HG02798 (cell line): ENCODE results near the gene TAB3.

Experiments
- ATAC-seq: cut with Tn5 transposase; IDR thresholded peaks from one replicate; pipeline ENCODE4 v1.9.1; 2021; ENCODE audit warnings: mild to moderate bottlenecking; ENCODE audit not compliant: unreplicated experiment, poor library complexity

TAB3 gene

DNA sequence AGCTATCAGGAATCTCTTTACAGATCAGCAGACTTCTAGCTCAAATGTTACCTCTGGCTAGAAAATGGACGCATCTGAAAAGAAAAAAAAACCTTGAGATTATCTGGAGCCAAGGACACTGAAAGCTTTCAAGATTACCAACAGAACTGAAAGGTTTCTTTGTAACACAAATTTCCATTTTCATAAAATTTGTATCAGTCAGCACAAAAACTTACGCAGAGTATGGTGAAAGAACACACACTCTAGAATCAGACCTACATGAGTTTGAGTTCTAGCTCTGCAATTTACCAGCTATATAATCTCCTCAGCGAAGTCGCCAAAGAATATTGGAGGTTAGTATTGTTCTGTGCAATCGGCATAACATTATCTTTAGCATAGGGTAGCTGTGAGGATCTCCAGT lies 1.8 kb downstream of the TAB3 start:
- no peak for ATAC-seq

DNA sequence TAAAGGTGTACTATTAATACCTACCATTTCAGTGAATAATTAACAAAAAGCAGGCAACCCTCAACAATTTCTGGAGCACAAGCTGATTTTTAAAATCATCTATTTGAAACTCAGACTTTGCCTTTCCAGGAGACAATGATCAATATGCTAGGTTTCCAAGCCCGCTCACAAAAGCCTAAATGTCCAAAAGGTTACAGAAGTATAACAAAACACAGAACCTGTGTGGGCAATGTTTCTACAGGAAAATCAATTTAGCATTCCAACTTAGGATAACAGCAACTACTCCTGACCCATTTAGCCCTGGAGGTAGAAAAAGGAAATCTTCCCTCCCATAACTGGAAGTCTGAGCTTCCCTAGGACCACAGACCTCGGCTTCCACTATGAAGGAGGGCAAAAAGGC lies 3.9 kb downstream of the TAB3 start:
- no peak for ATAC-seq

DNA sequence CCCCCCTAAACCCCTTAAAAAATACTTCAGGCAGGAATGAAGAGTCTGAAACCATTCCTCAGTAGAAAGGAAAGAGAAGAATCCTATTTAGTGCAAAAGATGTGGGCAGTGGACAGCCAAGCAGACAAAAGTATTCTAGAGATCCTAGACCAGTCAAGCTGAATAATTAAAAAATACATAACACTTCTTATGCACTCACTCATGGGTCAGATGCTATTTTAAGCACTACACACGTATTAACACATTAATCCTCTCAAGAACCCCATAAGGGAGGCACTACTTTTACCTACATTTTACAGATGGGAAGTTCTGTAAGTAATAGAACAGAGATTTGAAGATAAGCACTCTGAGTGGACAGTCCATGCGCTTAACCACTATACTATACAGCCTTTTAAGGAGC lies 5.9 kb downstream of the TAB3 start:
- ATAC-seq = no peak

DNA sequence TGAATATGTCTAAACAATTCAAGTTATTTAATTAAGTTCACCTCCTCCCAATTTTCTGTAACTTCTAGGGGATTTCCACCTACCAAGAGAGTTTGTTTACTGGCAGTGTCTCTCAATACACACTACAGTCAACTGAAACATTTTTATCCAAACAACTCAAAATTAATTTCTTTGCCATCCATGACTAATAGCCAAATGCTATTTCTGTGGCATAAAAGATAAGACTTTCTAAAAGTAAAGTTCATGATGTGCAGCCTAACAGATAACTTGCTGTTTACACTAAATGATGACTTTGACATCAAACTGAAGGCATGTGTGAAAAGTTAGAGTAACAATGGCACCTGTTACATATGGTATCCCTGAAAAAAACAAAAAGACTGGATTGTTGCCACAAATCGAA lies 7.3 kb downstream of the TAB3 start:
- ATAC-seq = no peak

DNA sequence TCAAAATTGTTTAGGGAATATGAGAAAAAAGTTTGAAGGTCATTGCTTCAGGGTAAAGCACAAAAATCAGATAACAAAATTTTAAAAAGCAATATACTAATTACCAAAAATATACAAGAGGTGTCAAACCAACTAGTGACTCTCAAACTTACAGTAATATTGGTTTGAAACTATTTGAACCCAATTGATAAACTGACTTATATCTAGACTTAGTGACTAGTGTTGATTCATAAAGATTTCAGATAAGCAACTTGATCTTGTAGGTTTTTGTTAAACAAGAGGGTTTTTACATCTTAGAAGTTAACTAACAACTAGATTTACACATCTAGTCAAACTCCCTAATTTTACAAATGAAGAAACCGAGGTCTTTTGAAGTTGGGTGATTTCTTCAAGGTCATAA lies 7.7 kb downstream of the TAB3 start:
- no peak for ATAC-seq

DNA sequence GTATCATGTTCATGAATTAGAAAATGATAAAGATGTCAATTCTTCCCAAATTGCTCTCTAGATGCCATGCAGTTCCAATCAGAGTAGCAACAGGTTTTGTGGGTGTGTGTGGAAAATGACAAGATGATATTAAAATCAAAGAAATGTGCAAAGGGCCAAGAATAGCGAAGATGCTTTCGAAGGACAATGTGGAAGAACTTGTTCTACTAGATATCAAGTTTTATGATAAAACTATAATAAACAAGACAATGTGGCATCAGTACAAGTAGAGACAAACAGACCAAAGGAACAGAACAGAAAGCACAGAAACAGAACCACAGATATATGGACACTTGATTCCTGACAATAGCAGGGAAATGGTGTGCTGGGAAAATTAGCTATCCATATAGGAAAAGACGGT lies 9.0 kb downstream of the TAB3 start:
- no peak for ATAC-seq

DNA sequence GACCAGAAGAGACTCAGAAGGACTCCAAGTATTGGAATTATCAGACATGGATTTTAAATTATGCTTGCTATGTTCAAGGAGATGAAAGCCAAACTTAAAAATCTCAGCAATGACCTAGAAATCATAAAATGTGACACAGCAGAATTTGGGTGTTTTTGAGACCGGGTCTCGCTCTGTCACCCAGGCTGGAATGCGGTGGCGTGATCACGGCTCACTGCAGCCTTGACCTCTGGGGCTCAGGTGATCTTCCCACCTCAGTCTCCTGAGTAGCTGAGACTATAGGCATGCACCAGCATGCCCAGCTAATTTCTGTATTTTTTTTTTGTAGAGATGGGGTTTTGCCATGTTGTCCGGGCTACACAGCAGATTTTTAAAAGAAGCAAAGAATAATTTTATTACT lies 12.7 kb downstream of the TAB3 start:
- no peak for ATAC-seq

DNA sequence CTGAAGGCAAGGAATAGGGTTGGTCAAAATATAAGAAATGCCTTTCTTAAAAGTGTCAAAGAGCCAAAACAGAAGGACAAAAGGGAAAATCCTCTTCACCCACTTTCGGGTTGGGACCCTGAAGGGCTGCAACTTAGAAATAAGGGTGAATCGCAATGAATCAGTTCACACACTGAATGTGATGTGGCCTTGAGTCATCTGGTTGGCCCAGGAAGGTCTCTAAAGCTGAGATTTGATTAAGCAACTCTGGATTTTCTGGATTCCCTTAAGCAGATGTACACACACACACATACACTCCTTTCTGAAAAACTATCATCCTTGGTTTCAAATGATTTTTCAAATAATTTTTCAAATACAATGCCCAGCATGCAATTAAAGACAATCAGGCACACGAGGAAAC lies 13.1 kb downstream of the TAB3 start:
- ATAC-seq = no peak

DNA sequence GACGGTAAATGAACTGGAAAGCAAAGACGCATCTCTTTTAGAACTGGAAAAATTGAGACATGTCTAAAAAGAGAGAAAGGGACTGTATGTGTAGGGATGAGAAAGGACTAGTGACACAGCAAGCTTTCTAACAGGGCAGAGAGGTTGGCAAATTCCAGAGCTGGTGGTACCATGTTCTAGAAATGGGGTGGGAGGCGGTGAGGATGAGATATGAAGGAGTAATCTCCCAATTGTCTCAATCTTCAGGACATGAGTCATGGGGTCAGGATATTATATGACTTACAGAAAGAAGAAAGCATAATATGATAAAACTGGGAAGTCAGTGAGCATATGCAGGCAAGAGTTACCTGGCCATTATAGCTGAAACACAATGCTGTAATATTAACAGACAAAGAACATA lies 14.2 kb downstream of the TAB3 start:
- no peak for ATAC-seq

DNA sequence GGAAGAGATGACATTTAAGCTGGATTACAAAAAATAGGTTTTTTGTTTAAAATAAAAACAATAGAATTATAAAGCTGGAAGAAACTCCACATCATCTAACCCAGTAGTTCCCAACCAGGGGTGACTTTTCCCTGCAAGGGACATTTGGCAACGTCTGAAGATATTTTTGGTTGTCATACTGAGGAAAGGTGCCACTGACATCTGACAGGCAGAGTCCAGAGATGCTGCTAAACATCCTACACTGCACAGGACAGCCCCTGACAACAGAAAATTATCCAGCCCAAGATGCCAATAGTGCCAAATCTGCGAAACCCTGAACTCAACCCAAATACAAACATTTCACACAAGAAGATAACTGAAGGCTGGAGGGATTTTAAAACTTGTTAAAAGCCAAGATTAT lies 18.5 kb downstream of the TAB3 start:
- no peak for ATAC-seq

DNA sequence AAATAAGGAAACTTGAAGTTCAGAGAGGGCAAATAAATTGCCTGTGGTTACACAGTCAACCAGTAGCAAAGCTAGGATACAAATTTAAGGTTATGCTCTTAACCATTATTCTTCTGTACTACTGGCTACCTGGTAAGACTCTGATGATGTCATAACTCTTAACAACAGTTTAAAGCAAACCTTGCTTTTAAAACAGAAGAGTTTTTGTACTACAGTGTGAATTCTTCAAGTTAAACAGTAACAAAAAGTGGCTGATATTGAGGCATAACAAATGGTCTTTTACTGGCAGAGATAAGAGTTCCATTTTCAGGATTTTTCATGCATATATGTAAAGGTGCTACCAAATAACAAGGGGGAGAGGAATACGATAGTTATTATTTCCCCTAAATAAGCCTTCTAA lies 23.4 kb downstream of the TAB3 start:
- ATAC-seq = no peak

DNA sequence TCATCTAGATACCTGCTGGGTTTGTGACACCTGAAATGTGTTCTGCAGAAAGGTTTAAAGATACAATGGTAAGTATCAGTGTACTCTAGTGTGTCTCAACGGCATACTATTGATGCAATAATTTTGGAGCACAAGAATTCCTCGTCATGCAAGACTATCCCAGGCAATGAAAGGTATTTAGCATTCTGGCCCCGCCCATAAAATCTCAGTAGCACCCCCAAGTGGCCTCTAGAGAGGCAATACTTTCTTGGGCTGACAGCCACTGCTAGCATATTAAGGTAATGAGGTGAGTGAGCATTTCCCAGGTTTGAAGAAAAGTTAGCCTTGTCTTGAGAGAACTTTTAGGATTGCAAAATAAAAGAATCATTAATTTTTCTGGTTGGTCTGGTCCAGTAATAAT lies 24.0 kb downstream of the TAB3 start:
- ATAC-seq = no peak

DNA sequence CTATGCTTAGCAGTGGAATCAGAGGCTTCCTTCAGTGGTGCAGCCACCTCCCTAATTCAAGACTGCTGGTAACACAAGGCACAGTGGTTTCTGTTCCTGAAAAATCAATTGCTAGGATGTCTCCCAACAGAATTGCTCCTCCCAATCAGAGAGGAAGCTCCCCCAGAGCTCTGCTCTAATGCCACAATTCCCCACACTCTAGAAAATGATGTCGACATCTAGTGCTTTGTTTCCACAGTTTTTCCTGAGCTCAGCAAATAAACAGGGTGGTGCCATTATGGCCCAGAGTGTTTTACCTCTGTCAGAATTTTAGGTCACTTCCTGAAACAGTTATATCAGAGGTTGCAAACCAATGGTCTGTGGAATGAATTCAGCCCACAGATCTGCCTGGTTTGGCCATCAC lies 24.7 kb downstream of the TAB3 start:
- ATAC-seq = no peak

DNA sequence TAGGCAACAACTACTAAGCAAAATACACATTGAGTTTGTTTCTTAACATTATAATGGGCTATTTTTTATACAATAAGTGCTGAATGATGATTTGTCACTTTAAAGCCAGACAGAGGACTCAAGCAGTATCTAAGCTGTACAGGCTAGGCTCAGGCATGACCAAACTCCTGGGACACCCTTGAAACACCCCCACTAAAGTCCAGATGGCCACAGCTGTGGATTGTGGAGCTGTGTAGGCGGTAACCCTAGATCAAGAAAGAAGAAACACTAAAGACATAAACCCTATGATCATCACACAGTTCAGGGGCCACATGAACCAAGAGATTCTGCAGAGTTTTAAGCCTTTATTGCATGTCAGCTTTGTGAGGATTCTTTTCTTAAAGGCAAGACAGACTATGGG lies 25.1 kb downstream of the TAB3 start:
- no peak for ATAC-seq

DNA sequence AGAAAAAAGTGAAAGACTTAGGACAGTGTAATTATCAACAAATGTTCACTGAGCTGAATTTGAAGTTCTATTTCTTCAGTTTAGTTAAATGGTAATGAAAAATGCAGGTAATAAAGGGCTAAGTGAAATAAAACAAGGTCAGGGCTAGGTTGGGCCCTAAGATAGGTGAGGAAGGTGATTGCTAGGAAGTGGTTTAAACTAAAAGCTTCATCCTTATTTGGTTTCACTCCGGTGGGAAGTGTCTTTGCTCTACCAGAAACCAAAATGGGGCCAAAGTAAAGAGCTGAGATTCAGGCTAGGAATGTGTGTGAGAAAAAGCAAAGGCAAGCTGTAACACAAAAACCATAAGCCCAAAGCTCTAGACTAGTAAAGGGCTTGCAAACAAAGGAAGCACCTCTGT lies 31.0 kb downstream of the TAB3 start:
- ATAC-seq = no peak

DNA sequence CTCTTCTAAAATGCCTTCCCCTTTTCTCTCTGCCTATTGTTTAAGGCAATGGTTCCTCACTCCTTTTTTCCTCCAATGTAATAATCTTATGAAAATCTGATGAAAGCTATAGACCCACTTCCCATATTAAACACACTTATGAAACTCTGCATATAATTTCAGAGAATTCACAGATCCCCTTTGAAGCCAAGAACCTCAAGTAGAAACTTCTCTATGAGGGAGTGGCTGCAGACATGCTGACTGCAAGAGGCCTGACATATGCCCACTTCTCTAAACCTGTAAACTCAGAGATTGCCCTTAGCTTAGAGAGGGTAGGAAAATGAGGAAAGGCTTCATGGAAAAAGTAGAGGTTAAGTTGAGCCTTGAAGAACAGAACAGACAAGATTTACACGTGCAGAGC lies 37.6 kb downstream of the TAB3 start:
- no peak for ATAC-seq

DNA sequence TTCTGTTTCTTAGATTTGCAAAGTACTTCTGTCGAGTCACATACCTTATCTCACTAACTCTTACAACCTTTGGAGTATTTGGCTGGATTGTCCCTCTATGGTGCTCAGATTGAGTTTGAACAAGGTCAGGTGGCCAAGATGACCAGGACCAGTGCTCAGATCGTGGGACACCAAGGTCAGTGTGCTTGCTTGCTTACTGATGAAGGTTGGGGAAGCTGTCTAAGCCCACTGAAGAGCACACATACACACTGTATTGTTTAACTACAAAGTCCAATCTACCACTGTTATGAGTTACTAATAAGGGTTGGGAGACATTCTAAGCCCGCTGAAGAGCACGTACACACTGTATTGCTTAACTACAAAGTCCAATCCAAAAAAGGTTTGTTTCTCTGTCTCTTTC lies 53.7 kb downstream of the TAB3 start:
- ATAC-seq = no peak

DNA sequence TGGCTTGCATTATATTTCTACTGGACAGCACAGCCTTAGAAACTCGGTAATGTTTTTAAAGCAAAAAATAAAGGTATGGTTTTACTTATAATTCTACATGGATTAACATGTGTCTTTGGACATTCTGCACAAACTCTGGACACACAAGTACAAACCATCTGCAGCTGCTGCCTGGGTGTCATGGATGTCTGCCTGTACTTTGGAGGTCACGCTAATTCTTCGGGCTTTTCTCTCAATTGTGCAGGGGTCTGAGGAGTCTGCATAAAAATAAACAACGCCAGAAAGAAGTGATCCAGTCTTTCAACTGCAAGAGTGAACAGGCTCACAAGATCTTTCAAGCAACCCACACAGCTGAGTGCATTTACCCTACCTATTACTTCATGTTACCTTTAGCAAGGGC lies 55.2 kb downstream of the TAB3 start:
- no peak for ATAC-seq

DNA sequence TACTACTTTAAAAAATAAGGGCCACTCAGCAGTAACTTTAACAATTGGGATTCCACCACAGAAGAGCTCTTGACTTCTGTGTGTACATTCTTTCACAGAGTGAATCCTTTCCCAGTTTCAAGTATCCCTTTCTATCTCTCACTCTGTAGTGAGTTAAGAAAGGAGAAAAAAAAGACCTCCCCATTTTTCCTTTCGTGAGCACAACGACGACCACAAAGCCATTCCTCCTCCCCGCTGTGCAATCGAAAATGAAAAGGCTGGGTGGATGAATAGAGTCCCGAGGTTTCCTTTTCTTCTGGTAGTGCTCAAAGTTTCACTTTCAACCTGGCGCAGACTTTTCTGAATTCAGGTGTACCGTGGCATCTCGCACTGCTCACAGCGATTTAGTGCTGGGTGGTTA lies 58.0 kb downstream of the TAB3 start:
- peak; percentile 84 for ATAC-seq

DNA sequence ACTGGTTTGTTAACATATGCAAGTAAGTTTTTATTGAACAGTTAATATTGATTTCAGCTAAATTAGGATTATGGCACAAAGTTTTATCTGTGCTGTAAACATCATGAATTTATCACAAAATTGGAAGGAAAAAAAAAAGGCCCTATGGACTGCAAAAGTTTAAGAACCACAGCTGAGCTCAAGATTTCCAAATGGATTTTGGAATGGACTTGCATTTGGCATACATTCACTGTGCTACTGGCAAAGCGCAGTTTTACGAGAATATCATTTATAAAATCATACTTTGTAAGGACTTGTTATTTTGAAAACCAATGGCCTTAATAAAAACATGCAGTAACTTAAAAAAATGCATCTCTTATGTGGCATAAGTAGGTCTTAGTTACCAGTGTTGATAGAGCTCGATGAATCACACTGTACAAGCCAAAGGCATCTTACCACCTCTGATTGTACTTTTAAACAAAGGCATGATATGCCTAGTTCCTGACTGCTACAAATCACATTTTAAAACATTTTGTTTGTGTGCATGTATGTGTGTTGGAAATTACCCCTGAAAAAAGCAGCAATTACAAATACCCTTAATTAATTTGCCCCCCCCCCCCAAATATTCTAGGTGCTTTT lies 58.6 kb downstream of the TAB3 start:
- no peak for ATAC-seq

DNA sequence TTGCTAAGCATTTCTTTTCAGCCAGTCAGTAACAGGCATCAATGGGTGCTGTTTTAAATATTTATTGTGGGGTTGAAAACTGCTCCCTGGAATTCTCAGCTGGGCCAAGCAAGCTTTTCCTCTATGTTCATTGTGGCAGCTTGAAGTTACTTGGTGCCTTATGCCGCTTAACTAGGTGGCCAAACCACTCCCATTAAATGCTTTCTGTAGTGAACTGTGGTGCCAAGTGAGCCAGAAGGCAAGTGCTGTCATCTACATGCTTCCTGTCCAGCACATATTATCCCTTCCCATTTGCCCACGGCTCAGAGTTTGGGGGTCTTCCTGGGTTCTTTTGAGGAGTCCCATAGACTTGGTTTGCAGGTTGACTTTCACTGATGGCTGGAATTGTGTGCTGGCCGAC lies 64.8 kb downstream of the TAB3 start:
- no peak for ATAC-seq

DNA sequence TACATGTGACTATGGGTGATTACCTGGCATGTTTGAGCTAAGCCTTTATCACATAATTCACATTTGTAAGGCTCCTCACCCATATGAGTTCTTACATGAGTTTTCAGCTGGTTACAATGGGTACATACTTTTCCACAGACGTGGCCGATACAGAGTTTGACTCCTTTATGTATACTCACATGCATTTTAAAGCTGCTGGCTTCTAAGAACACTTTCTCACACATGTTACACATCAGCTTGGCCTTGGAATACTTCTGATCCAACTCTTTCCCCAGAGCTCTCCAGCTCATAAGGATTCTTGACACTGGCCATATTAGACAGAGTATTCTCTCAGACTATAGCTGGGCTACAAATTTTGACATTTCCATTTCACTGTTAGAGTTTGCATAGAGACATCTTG lies 66.3 kb downstream of the TAB3 start:
- ATAC-seq = no peak

DNA sequence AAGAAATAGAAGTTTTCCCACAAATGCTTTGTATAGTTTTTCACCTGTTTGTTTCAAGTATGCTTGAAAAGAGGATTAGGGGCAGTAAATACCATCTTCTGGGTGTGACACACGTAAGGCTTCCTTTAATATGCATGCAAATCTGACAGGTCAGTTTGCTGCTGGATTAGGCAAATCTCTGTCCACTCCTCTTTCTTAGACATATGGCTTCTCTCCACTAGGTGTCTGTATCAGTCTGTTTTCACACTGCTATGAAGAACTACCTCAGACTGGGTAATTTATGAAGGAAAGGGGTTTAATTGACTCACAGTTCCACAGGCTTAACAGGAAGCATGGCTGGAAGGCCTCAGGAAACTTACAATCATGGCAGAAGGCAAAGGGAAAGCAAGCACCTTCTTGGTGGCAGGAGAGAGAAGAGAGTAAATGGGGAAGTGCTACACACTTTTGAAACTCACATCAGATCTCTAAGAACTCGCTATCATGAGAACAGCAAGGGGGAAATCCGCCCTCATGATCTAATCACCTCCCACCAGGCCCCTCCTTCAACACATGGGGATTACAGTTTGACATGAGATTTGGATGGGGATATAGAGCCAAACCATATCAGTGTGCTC lies 66.9 kb downstream of the TAB3 start:
- ATAC-seq = peak; percentile 93
